ENCODE results near the gene ACTL6A. TPM values are rescaled to one million over a fixed set of nuclear protein-coding genes. Genes with fewer than 3 reads are reported as not detected.

The ACTL6A gene
- total RNA-seq, 6 experiments from 2014 or later: 39.6 to 64.6 (median 59.4) TPM

GRCh38 chr3:179560791-179561190, 1.9 kb upstream of the ACTL6A start:
- no peak for DNase-seq
- Mint-ChIP-seq H3K4me3 (no peak overlapping the region), H3K27me3 (ENCODE audit: insufficient read depth) (no peaks in the 10 kb centered on the region), H3K9me3 (no peaks in the 10 kb centered on the region), H3K27ac (no peak overlapping the region), H3K4me1 (ENCODE audit: low read depth) (peaks cover 22% of the 10 kb centered on the region), H3K36me3 (ENCODE audit: low read depth) (no peaks in the 10 kb centered on the region)
- no peak for TF ChIP-seq CTCF (IDR thresholded peaks at IDR 0.05)

- Mint-ChIP-seq H3K27me3 (ENCODE audit: insufficient read depth) (no peaks in the 10 kb centered on the region), H3K4me3 (peak overlapping the region; percentile 96), H3K4me1 (ENCODE audit: low read depth) (peaks cover 27% of the 10 kb centered on the region), H3K27ac (peak overlapping the region; percentile 87), H3K9me3 (no peaks in the 10 kb centered on the region), H3K36me3 (ENCODE audit: low read depth) (no peaks in the 10 kb centered on the region)
- TF ChIP-seq CTCF (IDR thresholded peaks at IDR 0.05): peak; percentile 74
- peak; percentile 85 for DNase-seq
These were observed 601 bp downstream of the ACTL6A start for GRCh38 chr3:179563271-179563783.

GRCh38 chr3:179565496-179565895, 2.8 kb downstream of the ACTL6A start:
- Mint-ChIP-seq H3K4me3 (no peak overlapping the region), H3K36me3 (ENCODE audit: low read depth) (no peaks in the 10 kb centered on the region), H3K9me3 (no peaks in the 10 kb centered on the region), H3K4me1 (ENCODE audit: low read depth) (peaks cover 27% of the 10 kb centered on the region), H3K27ac (0 out of 2 replicates have a peak overlapping the region, but pooled peaks have one; percentile 4), H3K27me3 (ENCODE audit: insufficient read depth) (no peaks in the 10 kb centered on the region)
- no peak for DNase-seq
- no peak for TF ChIP-seq CTCF (IDR thresholded peaks at IDR 0.05)

- DNase-seq: no peak
- Mint-ChIP-seq H3K4me3 (no peak overlapping the region), H3K4me1 (ENCODE audit: low read depth) (no peaks in the 10 kb centered on the region), H3K27ac (no peak overlapping the region), H3K9me3 (no peaks in the 10 kb centered on the region), H3K36me3 (ENCODE audit: low read depth) (peaks cover 11% of the 10 kb centered on the region), H3K27me3 (ENCODE audit: insufficient read depth) (no peaks in the 10 kb centered on the region)
- no peak for TF ChIP-seq CTCF (IDR thresholded peaks at IDR 0.05)
These were observed 18.3 kb downstream of the ACTL6A start for GRCh38 chr3:179580992-179581391.

GRCh38 chr3:179589143-179589542, 26.4 kb downstream of the ACTL6A start:
- Mint-ChIP-seq H3K4me3 (no peak overlapping the region), H3K9me3 (no peaks in the 10 kb centered on the region), H3K27ac (0 out of 2 replicates have a peak overlapping the region, but pooled peaks have one; percentile 5), H3K4me1 (ENCODE audit: low read depth) (peaks cover 14% of the 10 kb centered on the region), H3K36me3 (ENCODE audit: low read depth) (peaks cover 17% of the 10 kb centered on the region), H3K27me3 (ENCODE audit: insufficient read depth) (no peaks in the 10 kb centered on the region)
- no peak for TF ChIP-seq CTCF (IDR thresholded peaks at IDR 0.05)
- no peak for DNase-seq
